Skeletal muscle tissue (tissue), 4 donors: ENCODE results near the gene CLCN6. TPM values are rescaled to one million over a fixed set of nuclear protein-coding genes. Genes with fewer than 3 reads are reported as not detected.

Source experiments
- H3K27ac ChIP-seq: one replicate; pipeline ENCODE4 v1.7.0; 2013; ENCODE audit warnings: mild to moderate bottlenecking, low read depth, low read length, inconsistent platforms
- H3K27me3 ChIP-seq, 3 donors: one replicate each; pipeline ENCODE4 v1.7.0; 2013; ENCODE audit warnings: low read length in 3 of 3; ENCODE audit not compliant: control insufficient read depth in 3 of 3, insufficient read depth in 3 of 3
- H3K36me3 ChIP-seq, 3 donors: one replicate each; pipeline ENCODE4 v1.7.0; 2013; ENCODE audit warnings: low read length in 3 of 3; ENCODE audit not compliant: control insufficient read depth in 3 of 3, insufficient read depth in 3 of 3
- H3K4me1 ChIP-seq, 3 donors: one replicate each; pipeline ENCODE4 v1.7.0; 2013; ENCODE audit warnings: low read length in 3 of 3, mild to moderate bottlenecking in 3 of 3; ENCODE audit not compliant: control insufficient read depth in 3 of 3, insufficient read depth in 3 of 3
- H3K4me3 ChIP-seq, 3 donors: one replicate each; pipeline ENCODE4 v1.7.0; 2013; ENCODE audit warnings: low read length in 3 of 3
- H3K9ac ChIP-seq, 3 donors: one replicate each; pipeline ENCODE4 v1.7.0; 2013; ENCODE audit warnings: low read length in 3 of 3, mild to moderate bottlenecking in 3 of 3, moderate library complexity in 2 of 3, low read depth in 1 of 3
- H3K9me3 ChIP-seq, 3 donors: one replicate each; pipeline ENCODE4 v1.7.0; 2013; ENCODE audit warnings: low read length in 3 of 3; ENCODE audit not compliant: control insufficient read depth in 3 of 3
- total RNA-seq: library from RNA; depleted of rRNA; stranded (reverse); fragments of >200 nt; gene quantifications from one replicate; pipeline ENCODE4 v1.2.3, GENCODE V29; 2014
- donor health status: Osteomylitis.

Gene CLCN6
- total RNA-seq, 1 donor from 2014 or later = 3.7 TPM

DNA sequence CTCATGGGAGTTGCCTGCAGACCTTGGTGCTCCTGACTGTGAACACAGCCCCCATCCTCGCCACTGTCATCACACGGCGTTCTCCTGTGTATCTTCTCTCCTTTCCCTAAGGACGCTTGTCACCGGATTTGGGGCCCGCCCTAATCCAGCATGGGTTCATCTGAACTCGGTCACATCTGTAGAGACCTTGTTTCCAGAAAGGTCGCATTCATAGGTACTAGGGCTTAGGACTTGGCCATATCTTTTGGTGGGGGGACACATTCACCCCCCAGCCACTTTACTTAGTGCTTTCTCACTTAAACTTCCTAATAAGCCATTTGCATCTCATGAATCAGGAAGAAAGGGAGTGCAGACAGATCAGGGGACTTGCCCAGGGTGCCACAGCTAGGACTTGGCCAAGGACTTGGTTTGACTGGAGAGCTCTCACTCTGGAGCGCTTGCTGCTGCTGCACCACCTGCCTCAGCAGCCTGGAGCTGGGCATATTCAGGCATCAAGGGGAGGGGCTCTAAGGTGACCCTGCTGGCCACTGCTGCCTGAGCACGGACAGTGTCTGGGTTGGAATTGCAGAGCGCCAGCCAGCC, 31.9 kb downstream of the CLCN6 start:
- Histone ChIP-seq H3K27ac (no peak overlapping the region), H3K27me3 (no peaks in the 10 kb centered on the region), H3K9ac (no peak overlapping the region), H3K4me3 (no peak overlapping the region), H3K36me3 (peaks cover 87 to 98% (median 96%) of the 10 kb centered on the region in 3 donors), H3K4me1 (no peaks in the 10 kb centered on the region), H3K9me3 (no peaks in the 10 kb centered on the region)

- H3K27ac ChIP-seq = no peak overlapping the region
- H3K4me3 ChIP-seq = no peak overlapping the region
- no peak overlapping the region for H3K9ac ChIP-seq
- no peaks in the 10 kb centered on the region for H3K4me1 ChIP-seq
- H3K9me3 ChIP-seq = no peaks in the 10 kb centered on the region
- H3K27me3 ChIP-seq = no peaks in the 10 kb centered on the region
- H3K36me3 ChIP-seq = peaks cover 82 to 91% (median 90%) of the 10 kb centered on the region in 3 donors
Observed at GRCh38 chr1:11838349-11839272, 32.6 kb downstream of the CLCN6 start.

- Histone ChIP-seq H3K4me3 (no peak overlapping the region), H3K27ac (no peak overlapping the region), H3K9me3 (no peaks in the 10 kb centered on the region), H3K9ac (no peak overlapping the region), H3K36me3 (peaks cover 78 to 90% (median 86%) of the 10 kb centered on the region in 3 donors), H3K27me3 (no peaks in the 10 kb centered on the region), H3K4me1 (no peaks in the 10 kb centered on the region)
Observed at GRCh38 chr1:11839727-11840705, 34.0 kb downstream of the CLCN6 start.

DNA sequence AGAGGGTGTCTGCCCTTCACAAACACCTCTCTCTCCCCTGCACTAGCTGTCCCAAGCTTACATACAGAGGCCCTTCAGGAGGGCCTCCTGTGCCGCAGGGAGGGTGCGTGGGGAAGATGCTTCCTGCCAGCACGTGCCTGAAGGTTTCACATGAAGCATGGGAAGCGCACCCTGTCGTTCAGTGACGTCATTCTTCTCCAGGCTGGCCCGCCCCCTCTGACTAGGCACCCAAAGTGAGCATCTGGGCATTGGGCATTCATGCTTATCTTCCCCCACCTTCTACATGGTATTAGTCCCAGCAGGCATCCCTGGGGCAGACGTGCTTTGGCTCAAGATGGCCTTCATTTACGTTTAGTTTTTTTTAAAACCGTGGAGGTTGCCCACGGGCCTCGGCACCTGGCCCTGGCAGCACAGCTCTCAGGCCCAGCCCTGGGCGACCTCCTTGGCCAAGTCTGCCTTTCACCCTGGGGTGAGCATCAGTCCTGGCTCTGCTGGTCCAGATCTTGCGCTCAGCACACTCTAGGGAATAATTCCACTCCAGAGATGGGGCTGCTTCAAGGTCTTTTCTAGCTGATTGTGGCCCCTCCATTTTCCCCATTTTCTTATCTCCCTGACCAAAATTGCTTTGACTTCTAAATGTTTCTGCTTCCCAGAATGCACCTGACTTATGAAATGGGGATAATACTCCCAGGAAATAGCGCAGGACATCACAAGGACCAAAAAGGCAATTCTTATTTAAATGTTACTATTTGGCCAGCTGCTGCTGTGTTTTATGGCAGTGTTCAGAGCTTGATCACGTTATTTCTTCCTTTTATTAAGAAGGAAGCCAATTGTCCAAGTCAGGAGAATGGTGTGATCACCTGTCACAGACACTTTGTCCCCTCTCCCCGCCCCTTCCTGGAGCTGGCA, 35.5 kb downstream of the CLCN6 start:
- Histone ChIP-seq H3K27ac (no peak overlapping the region), H3K9ac (no peak overlapping the region), H3K4me1 (no peaks in the 10 kb centered on the region), H3K27me3 (no peaks in the 10 kb centered on the region), H3K36me3 (peaks cover 68 to 81% (median 76%) of the 10 kb centered on the region in 3 donors), H3K9me3 (no peaks in the 10 kb centered on the region), H3K4me3 (no peak overlapping the region)

DNA sequence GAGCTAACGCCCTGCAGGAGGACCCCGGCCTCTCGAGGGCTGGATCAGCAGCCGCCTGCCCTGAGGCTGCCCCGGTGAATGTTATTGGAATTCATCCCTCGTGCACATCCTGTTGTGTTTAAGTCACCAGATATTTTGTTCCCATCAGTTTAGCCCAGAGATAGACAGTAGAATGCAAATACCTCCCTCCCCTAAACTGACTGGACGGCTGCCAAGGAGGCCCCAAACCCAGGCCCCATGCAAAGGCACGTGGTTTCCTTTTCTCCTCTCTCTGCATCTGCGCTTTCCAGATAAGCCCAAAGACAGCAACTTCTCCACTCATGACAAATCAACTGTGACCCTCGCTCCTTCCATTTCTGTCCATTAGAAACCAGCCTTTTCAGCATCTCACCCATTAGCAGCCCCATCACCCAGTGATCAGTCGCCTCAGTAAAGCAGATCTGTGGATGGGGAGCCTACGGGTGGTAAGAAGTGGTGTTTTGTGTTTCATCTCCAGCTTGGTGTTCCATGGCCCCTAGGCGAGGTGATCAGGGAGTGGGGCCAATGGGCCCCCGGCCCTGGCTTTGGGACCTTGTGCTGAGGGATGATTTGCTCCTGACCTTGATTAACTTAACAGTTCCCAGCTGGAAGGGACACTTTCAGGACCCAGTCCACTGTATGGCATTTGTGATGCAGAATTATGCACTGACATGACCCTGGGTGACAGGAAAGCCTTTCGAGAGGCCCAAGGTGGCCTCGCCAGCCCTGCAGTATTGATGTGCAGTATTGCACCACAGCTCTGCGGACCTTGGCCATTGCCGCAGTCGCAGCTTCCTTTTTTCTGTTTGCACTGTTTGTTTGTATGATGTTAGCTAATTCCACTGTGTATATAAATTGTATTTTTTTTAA, 36.4 kb downstream of the CLCN6 start:
- H3K36me3 ChIP-seq = peaks cover 60 to 75% (median 67%) of the 10 kb centered on the region in 3 donors

DNA sequence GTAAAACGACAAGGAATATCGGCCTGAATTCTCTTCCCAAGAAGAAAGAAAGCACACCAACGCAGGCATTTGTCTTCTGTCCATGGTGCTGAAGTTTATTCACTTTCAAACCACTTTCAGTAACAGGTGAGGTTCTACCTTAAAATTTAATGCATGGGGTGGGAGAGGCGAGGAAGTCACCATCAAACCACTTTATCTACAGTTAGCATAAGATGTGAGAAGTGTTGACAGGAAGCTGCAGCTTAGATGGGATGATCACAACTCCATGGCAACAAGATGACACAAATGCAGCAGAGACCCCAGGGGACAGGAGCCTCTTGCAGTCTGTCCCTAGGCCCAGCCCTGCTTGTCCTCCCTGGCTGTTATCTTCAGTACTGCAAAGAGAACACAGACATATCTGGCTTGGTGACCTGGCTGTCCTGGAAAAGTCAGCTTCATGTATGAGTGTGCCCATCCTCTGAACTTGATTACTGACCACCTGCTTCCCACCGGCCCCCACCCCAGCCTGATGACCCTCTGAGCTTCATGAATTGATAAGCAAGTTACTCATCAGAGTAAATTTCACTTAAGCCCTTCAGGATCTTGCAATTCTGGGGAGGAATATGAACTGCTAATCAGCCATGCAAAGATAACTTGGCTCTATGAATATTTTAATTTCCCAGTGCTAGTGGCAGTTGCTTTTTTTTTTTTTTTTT, 39.8 kb downstream of the CLCN6 start:
- Histone ChIP-seq H3K27me3 (peaks cover 0 to 6% (median 0%) of the 10 kb centered on the region in 3 donors), H3K4me3 (no peak overlapping the region), H3K27ac (no peak overlapping the region), H3K4me1 (peaks cover 0 to 2% (median 2%) of the 10 kb centered on the region in 3 donors), H3K9ac (no peak overlapping the region), H3K9me3 (no peaks in the 10 kb centered on the region), H3K36me3 (peaks cover 32 to 43% (median 34%) of the 10 kb centered on the region in 3 donors)

More for the DNA sequence above, 36.4 kb downstream of the CLCN6 start:
- Histone ChIP-seq H3K27ac (no peak overlapping the region), H3K4me3 (no peak overlapping the region), H3K9me3 (no peaks in the 10 kb centered on the region), H3K9ac (no peak overlapping the region), H3K27me3 (no peaks in the 10 kb centered on the region), H3K4me1 (no peaks in the 10 kb centered on the region)

DNA sequence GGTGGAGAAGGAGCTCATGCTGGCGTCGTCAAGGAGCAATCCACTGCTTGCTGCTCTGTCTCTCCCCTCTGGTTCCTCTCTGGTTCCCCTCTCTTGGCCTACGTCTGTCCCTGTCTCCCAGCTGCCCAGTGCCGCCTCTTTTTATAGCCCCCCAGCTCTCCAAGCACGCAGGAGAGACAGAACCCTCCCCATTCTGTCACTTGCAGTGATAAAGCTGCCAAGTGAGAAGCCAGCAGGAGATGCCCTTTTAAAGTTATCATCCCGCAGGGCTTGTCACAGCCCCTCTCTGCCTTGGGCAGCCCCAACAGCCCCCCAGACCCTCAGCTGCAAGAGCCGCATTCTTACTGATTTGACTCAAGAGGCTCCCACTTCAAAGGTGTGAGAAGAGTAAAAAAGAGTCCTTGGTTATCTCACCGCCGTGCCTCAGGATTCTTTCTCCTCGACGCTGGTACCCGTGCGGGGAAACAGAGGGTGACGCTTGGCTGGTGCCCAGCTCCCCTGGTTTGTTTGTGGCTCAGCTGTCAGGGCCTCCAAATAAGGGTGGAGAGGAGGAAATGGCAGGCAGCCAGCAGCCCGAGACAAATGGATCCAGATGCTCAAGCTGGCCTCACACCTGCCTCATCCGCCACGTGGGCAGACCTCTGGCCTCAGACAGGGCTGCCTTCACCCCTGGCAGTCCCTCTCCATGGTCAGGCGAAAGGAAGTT, 41.8 kb downstream of the CLCN6 start, which contains the start of gene NPPA:
NPPA (minus strand) TSS at position 117 of the 706 bp plus-strand sequence; CDS start at position 18, 99 bp downstream.
- peaks cover 0 to 4% (median 2%) of the 10 kb centered on the region in 3 donors for H3K4me1 ChIP-seq
- H3K27ac ChIP-seq = no peak within 1 kb of the TSS
- H3K27me3 ChIP-seq = peaks cover 0 to 7% (median 0%) of the 10 kb centered on the region in 3 donors
- peaks cover 14 to 23% (median 15%) of the 10 kb centered on the region in 3 donors for H3K36me3 ChIP-seq
- H3K4me3 ChIP-seq = no peak within 1 kb of the TSS
- H3K9ac ChIP-seq = no peak within 1 kb of the TSS
- no peaks in the 10 kb centered on the region for H3K9me3 ChIP-seq
